Measurements from ENCODE around the gene ARL14EPL.
"Not testable (repeated sequence)": the region's sequence is repeated elsewhere in the genome, so short reads cannot be mapped to it uniquely, and the experiment has no call there.

ARL14EPL gene

DNA sequence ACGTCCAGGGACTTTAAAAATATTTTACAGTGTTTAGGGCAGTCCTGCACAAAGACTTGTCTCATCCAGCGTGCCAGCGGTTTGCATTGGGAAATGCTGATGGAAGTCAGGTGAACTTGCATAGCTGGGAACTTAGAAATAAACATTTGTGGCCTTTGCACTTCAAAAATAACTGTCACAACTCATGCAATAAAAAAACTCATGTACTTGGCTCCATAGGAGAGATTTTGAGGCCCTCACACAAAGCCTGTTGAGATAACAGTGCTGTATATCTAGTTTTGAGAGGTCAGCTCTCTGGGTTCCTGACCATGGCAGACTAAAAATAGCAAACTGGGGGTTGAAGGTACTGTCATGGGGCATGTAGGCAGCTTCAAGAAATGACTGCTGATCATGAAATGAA lies 58.0 kb downstream of the ARL14EPL start:
- peaks cover 5% of the 10 kb centered on the region for H3K4me1 ChIP-seq (ENCODE audit: low read length)
- no peaks in the 10 kb centered on the region for H3K27me3 ChIP-seq (ENCODE audit: low read depth, low read length)
- H2AFZ ChIP-seq (ENCODE audit: low read depth, low read length) = no peak overlapping the region
- peaks cover 35% of the 10 kb centered on the region for H3K79me2 ChIP-seq (ENCODE audit: low read length)
- H3K4me2 ChIP-seq (ENCODE audit: low read length) = no peak overlapping the region
- no peak overlapping the region for H3K4me3 ChIP-seq (ENCODE audit: low read length)
- TF ChIP-seq, protein P1, sequence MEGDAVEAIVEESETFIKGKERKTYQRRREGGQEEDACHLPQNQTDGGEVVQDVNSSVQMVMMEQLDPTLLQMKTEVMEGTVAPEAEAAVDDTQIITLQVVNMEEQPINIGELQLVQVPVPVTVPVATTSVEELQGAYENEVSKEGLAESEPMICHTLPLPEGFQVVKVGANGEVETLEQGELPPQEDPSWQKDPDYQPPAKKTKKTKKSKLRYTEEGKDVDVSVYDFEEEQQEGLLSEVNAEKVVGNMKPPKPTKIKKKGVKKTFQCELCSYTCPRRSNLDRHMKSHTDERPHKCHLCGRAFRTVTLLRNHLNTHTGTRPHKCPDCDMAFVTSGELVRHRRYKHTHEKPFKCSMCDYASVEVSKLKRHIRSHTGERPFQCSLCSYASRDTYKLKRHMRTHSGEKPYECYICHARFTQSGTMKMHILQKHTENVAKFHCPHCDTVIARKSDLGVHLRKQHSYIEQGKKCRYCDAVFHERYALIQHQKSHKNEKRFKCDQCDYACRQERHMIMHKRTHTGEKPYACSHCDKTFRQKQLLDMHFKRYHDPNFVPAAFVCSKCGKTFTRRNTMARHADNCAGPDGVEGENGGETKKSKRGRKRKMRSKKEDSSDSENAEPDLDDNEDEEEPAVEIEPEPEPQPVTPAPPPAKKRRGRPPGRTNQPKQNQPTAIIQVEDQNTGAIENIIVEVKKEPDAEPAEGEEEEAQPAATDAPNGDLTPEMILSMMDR (IDR thresholded peaks at IDR 0.05; ENCODE audit: low read depth, low read length) = no peak
- TF ChIP-seq EZH2phosphoT487 (IDR thresholded peaks at IDR 0.05; ENCODE audit: low read depth) = no peak
- H3K27ac ChIP-seq (ENCODE audit: low read length) = no peak overlapping the region
- H3K9ac ChIP-seq (ENCODE audit: low read length) = no peak overlapping the region
- H3K36me3 ChIP-seq (replicated peaks; ENCODE audit: low read depth, low read length) = peaks cover 29% of the 10 kb centered on the region
- H4K20me1 ChIP-seq (ENCODE audit: insufficient read depth, low read length) = no peaks in the 10 kb centered on the region
- H3K9me3 ChIP-seq (ENCODE audit: insufficient read depth, low read length) = no peaks in the 10 kb centered on the region

GRCh38 chr5:116091416-116091815 lies 59.1 kb downstream of the ARL14EPL start:
- no peak overlapping the region for H3K4me2 ChIP-seq (ENCODE audit: low read length)
- H3K27ac ChIP-seq (ENCODE audit: low read length) = no peak overlapping the region
- no peak overlapping the region for H3K9ac ChIP-seq (ENCODE audit: low read length)
- H3K79me2 ChIP-seq (ENCODE audit: low read length) = peaks cover 24% of the 10 kb centered on the region
- no peaks in the 10 kb centered on the region for H4K20me1 ChIP-seq (ENCODE audit: insufficient read depth, low read length)
- TF ChIP-seq, protein P1 (IDR thresholded peaks at IDR 0.05; ENCODE audit: low read depth, low read length) = no peak
- no peak for TF ChIP-seq EZH2phosphoT487 (IDR thresholded peaks at IDR 0.05; ENCODE audit: low read depth)
- no peak overlapping the region for H2AFZ ChIP-seq (ENCODE audit: low read depth, low read length)
- H3K36me3 ChIP-seq (replicated peaks; ENCODE audit: low read depth, low read length) = peaks cover 29% of the 10 kb centered on the region
- no peaks in the 10 kb centered on the region for H3K9me3 ChIP-seq (ENCODE audit: insufficient read depth, low read length)
- H3K27me3 ChIP-seq (ENCODE audit: low read depth, low read length) = no peaks in the 10 kb centered on the region
- no peak overlapping the region for H3K4me3 ChIP-seq (ENCODE audit: low read length)
- H3K4me1 ChIP-seq (ENCODE audit: low read length) = peaks cover 5% of the 10 kb centered on the region; the same call in 1 of the 2 replicates

DNA sequence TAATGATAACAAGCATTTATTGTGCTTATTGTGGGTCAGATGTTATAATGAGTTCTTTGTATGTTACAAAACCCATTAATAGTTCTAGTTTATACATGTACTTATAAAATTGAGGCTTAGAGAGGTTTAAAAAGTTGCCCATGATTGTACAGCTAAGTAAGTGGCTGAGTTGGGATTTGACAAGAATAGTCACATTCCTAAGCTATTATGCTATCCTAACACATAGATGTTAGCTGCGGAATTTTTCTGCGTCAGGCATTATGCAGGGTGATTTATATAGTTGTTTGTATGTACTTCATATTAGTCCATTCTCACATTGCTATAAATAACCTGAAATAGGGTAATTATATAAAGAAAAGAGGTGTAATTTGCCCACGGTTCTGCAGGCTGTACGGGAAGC lies 65.0 kb downstream of the ARL14EPL start:
- H3K4me3 ChIP-seq (ENCODE audit: low read length) = no peak overlapping the region
- no peaks in the 10 kb centered on the region for H4K20me1 ChIP-seq (ENCODE audit: insufficient read depth, low read length)
- H2AFZ ChIP-seq (ENCODE audit: low read depth, low read length) = no peak overlapping the region
- no peaks in the 10 kb centered on the region for H3K4me1 ChIP-seq (ENCODE audit: low read length)
- peaks cover 22% of the 10 kb centered on the region for H3K36me3 ChIP-seq (replicated peaks; ENCODE audit: low read depth, low read length)
- no peak overlapping the region for H3K4me2 ChIP-seq (ENCODE audit: low read length)
- no peaks in the 10 kb centered on the region for H3K27me3 ChIP-seq (ENCODE audit: low read depth, low read length)
- H3K9ac ChIP-seq (ENCODE audit: low read length) = no peak overlapping the region
- TF ChIP-seq, protein P1 (IDR thresholded peaks at IDR 0.05; ENCODE audit: low read depth, low read length) = no peak
- TF ChIP-seq EZH2phosphoT487 (IDR thresholded peaks at IDR 0.05; ENCODE audit: low read depth) = no peak
- H3K27ac ChIP-seq (ENCODE audit: low read length) = no peak overlapping the region
- H3K79me2 ChIP-seq (ENCODE audit: low read length) = no peaks in the 10 kb centered on the region
- no peaks in the 10 kb centered on the region for H3K9me3 ChIP-seq (ENCODE audit: insufficient read depth, low read length)

GRCh38 chr5:116098998-116099397 lies 66.7 kb downstream of the ARL14EPL start:
- Histone ChIP-seq H3K27me3 (ENCODE audit: low read depth, low read length) (no peaks in the 10 kb centered on the region), H3K4me2 (ENCODE audit: low read length) (no peak overlapping the region), H4K20me1 (ENCODE audit: insufficient read depth, low read length) (no peaks in the 10 kb centered on the region), H3K9me3 (ENCODE audit: insufficient read depth, low read length) (no peaks in the 10 kb centered on the region), H3K9ac (ENCODE audit: low read length) (no peak overlapping the region), H2AFZ (ENCODE audit: low read depth, low read length) (no peak overlapping the region), H3K27ac (ENCODE audit: low read length) (no peak overlapping the region), H3K36me3 (replicated peaks; ENCODE audit: low read depth, low read length) (peaks cover 15% of the 10 kb centered on the region), H3K79me2 (ENCODE audit: low read length) (no peaks in the 10 kb centered on the region), H3K4me3 (ENCODE audit: low read length) (no peak overlapping the region), H3K4me1 (ENCODE audit: low read length) (no peaks in the 10 kb centered on the region)
- TF ChIP-seq, protein P1 (IDR thresholded peaks at IDR 0.05; ENCODE audit: low read depth, low read length) = no peak
- TF ChIP-seq EZH2phosphoT487 (IDR thresholded peaks at IDR 0.05; ENCODE audit: low read depth) = no peak

- H3K4me3 ChIP-seq (ENCODE audit: low read length); H3K4me2 ChIP-seq (ENCODE audit: low read length); H3K9ac ChIP-seq (ENCODE audit: low read length); H3K4me1 ChIP-seq (ENCODE audit: low read length); H3K79me2 ChIP-seq (ENCODE audit: low read length); H3K9me3 ChIP-seq (ENCODE audit: insufficient read depth, low read length); H3K27ac ChIP-seq (ENCODE audit: low read length); H4K20me1 ChIP-seq (ENCODE audit: insufficient read depth, low read length); H2AFZ ChIP-seq (ENCODE audit: low read depth, low read length); H3K36me3 ChIP-seq (replicated peaks; ENCODE audit: low read depth, low read length); H3K27me3 ChIP-seq (ENCODE audit: low read depth, low read length): not testable (repeated sequence)
Measured at GRCh38 chr5:116104941-116105340, 72.7 kb downstream of the ARL14EPL start.
